GM12872 (cell line): ENCODE measurements around the gene B3GALNT2.

ENCODE experiments used
- CTCF ChIP-seq: IDR thresholded peaks from 3 replicates; pipeline ENCODE4 v1.5.1; 2011; ENCODE audit warnings: low read depth, mild to moderate bottlenecking, low read length, moderate library complexity; ENCODE audit not compliant: insufficient read depth

The B3GALNT2 gene

DNA sequence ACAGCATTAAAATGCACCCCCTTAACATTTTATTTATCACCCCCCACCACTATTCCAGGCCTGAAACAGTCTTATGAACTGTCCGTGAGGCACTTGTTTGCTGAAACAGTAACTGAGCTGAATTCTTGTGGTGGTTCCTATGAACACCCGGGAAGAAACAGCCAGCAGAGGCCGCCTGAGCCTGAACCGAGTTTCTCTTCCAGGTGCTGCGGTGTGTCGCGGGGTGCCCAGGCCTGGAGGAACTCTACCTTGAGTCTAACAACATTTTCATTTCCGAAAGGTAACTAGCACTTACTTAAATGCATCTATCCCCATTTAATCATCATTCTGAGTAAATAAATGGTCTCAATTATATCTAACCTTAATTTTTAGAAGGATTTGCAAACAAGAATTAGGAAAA, 70.3 kb downstream of the B3GALNT2 start:
- no peak for TF ChIP-seq CTCF

DNA sequence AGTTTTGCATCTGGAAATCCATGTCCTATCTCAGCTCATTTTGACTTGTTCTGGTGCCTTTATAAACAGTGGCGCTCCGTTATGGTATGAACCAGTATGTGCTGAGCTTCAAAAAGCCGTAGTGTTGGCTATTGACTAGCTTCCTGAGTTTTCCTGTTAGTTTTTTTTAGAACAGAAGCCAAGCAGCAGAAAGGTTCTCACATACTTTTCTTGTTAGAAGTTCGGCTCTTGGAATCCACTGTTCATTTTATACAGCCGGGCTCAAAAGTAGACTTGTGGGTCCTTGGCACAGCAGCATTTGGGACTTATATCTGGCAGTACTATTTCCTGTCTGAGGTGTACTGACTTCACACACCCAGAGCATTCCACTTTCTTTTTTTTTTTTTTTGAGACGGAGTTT, 73.3 kb downstream of the B3GALNT2 start:
- no peak for TF ChIP-seq CTCF

DNA sequence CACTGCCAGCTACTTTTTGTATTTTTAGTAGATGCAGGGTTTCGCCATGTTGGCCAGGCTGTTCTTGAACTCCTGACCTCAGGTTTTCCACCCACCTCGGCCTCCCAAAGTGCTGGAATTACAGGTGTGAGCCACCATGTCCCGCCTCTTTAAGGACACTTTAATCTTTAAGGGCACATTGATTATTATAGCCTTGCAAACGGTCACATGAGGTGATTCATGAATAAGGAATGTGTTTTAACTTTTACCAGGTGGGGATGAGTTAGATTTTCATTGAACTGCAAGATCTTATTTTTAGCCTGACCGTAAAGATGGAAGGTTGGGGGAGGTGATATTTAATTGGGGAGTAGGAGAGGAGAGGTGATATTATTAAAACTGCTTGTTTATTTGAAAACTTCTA, 75.1 kb downstream of the B3GALNT2 start:
- TF ChIP-seq CTCF: no peak

DNA sequence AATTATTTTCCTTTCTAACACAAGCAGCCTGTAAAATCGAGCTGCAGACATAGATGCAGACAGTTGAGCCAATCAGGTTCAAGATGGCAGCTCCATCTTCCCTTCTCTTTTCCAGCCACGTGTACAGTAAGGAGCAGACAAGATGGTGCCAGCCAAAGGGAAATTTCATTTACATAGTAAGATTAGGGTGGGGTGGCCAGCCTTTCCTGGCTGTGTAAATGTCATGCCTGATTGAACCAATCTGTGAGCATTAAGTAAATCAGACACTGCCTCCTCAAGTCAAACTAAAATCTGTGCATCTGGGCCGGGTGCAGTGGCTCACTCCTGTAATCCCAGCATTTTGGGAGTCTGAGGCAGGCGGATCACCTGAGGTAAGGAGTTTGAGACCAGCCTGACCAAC, 76.8 kb downstream of the B3GALNT2 start:
- no peak for TF ChIP-seq CTCF

DNA sequence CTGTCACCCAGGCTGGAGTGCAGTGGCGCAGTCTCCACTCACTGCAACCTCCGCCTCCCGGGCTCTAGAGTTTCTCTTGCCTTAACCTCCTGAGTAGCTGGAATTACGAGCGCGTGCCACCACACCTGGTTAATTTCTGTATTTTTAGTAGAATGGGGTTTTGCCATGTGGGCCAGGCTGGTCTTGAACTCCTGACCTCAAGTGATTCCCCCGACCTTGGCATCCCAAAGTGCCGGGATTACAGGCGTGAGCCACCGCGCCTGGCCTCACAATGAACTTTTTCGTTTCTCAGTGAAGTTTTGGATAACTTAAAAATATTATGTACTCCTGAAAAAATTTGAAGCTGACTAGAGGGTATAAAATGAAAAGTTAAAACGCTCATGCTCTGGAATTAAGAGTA, 77.6 kb downstream of the B3GALNT2 start:
- no peak for TF ChIP-seq CTCF

- no peak for TF ChIP-seq CTCF
Measured at GRCh38 chr1:235426143-235426542, 78.1 kb downstream of the B3GALNT2 start.

- no peak for TF ChIP-seq CTCF
Measured at GRCh38 chr1:235425357-235425756, 78.9 kb downstream of the B3GALNT2 start.

- no peak for TF ChIP-seq CTCF
Measured at GRCh38 chr1:235424092-235424491, 80.2 kb downstream of the B3GALNT2 start.
